ENCODE measurements around the gene CEACAM1.

Gene CEACAM1

GRCh38 chr19:42498169-42498757, 30.0 kb downstream of the CEACAM1 start:
- no peak for DNase-seq (ENCODE audit: extremely low spot score)
- POLR2A ChIA-PET = no interaction called here
- CTCF ChIA-PET = interaction anchor here (0.6 to 1.1 kb wide), 3 partner anchors 31 to 57 kb away, joined by 3 to 9 read pairs (median 4); no protein-coding TSS in a partner anchor
- TF ChIP-seq SP1 (IDR thresholded peaks at IDR 0.05) = no peak
- no peak for TF ChIP-seq NFRKB (IDR thresholded peaks at IDR 0.05)
- no peak for TF ChIP-seq FOXM1 (IDR thresholded peaks at IDR 0.05; ENCODE audit: borderline replicate concordance)
- no peak for TF ChIP-seq HDGF (IDR thresholded peaks at IDR 0.05; ENCODE audit: borderline replicate concordance)
- no peak for TF ChIP-seq L3MBTL2 (conservative IDR thresholded peaks at IDR 0.05)
- TF ChIP-seq ELF4 (IDR thresholded peaks at IDR 0.05) = no peak
- no peak for TF ChIP-seq SUZ12 (IDR thresholded peaks at IDR 0.05)
- TF ChIP-seq BHLHE40 (IDR thresholded peaks at IDR 0.05; ENCODE audit: borderline replicate concordance) = no peak
- TF ChIP-seq ZNF384 (IDR thresholded peaks at IDR 0.05) = no peak
- TF ChIP-seq CTBP1 (IDR thresholded peaks at IDR 0.05; ENCODE audit: borderline replicate concordance) = no peak
- no peak for TF ChIP-seq PKNOX1 (IDR thresholded peaks at IDR 0.05)
- no peak for TF ChIP-seq TARDBP (IDR thresholded peaks at IDR 0.05)
- no peak for TF ChIP-seq ARNT (IDR thresholded peaks at IDR 0.05)
- TF ChIP-seq FOXA1 (IDR thresholded peaks at IDR 0.05) = no peak
- no peak for TF ChIP-seq FOXK2 (IDR thresholded peaks at IDR 0.05)
- no peak for TF ChIP-seq LEF1 (IDR thresholded peaks at IDR 0.05; ENCODE audit: borderline replicate concordance)

- ChIA-PET POLR2A (no interaction called here), CTCF (interaction anchor here (0.9 to 1.1 kb wide), 2 partner anchors 32 to 59 kb away, joined by 3 read pairs; no protein-coding TSS in a partner anchor)
- TF ChIP-seq L3MBTL2 (conservative IDR thresholded peaks at IDR 0.05) (no peak), ELF4 (IDR thresholded peaks at IDR 0.05) (no peak), SP1 (IDR thresholded peaks at IDR 0.05) (no peak), LEF1 (IDR thresholded peaks at IDR 0.05; ENCODE audit: borderline replicate concordance) (no peak), ZNF384 (IDR thresholded peaks at IDR 0.05) (no peak), SUZ12 (IDR thresholded peaks at IDR 0.05) (no peak), ARNT (IDR thresholded peaks at IDR 0.05) (no peak), FOXA1 (IDR thresholded peaks at IDR 0.05) (no peak), NFRKB (IDR thresholded peaks at IDR 0.05) (no peak)
- DNase-seq (ENCODE audit: extremely low spot score) = no peak
Measured at GRCh38 chr19:42497492-42498168, 30.7 kb downstream of the CEACAM1 start.

GRCh38 chr19:42496460-42497133, 31.7 kb downstream of the CEACAM1 start:
- TF ChIP-seq ZNF384 (IDR thresholded peaks at IDR 0.05) = no peak
- TF ChIP-seq FOXA1 (IDR thresholded peaks at IDR 0.05) = no peak
- TF ChIP-seq FOXM1 (IDR thresholded peaks at IDR 0.05; ENCODE audit: borderline replicate concordance) = no peak
- no peak for TF ChIP-seq HDGF (IDR thresholded peaks at IDR 0.05; ENCODE audit: borderline replicate concordance)
- no peak for TF ChIP-seq SUZ12 (IDR thresholded peaks at IDR 0.05)
- TF ChIP-seq L3MBTL2 (conservative IDR thresholded peaks at IDR 0.05) = no peak
- TF ChIP-seq PKNOX1 (IDR thresholded peaks at IDR 0.05) = no peak
- TF ChIP-seq BHLHE40 (IDR thresholded peaks at IDR 0.05; ENCODE audit: borderline replicate concordance) = no peak
- TF ChIP-seq FOXK2 (IDR thresholded peaks at IDR 0.05) = no peak
- TF ChIP-seq ELF4 (IDR thresholded peaks at IDR 0.05) = no peak
- TF ChIP-seq ARNT (IDR thresholded peaks at IDR 0.05) = no peak
- TF ChIP-seq CTBP1 (IDR thresholded peaks at IDR 0.05; ENCODE audit: borderline replicate concordance) = no peak
- no peak for TF ChIP-seq LEF1 (IDR thresholded peaks at IDR 0.05; ENCODE audit: borderline replicate concordance)
- TF ChIP-seq TARDBP (IDR thresholded peaks at IDR 0.05) = no peak
- TF ChIP-seq SP1 (IDR thresholded peaks at IDR 0.05) = no peak
- no peak for TF ChIP-seq NFRKB (IDR thresholded peaks at IDR 0.05)
- DNase-seq (ENCODE audit: extremely low spot score) = no peak
- ChIA-PET POLR2A (no interaction called here), CTCF (no interaction called here)

GRCh38 chr19:42495663-42496062, 32.6 kb downstream of the CEACAM1 start:
- DNase-seq (ENCODE audit: extremely low spot score) = no peak
- POLR2A ChIA-PET = no interaction called here
- CTCF ChIA-PET = no interaction called here
- TF ChIP-seq SP1 (IDR thresholded peaks at IDR 0.05) (no peak), PKNOX1 (IDR thresholded peaks at IDR 0.05) (no peak)

GRCh38 chr19:42494321-42494720, 34.0 kb downstream of the CEACAM1 start:
- CTCF ChIA-PET = no interaction called here
- POLR2A ChIA-PET = no interaction called here
- no peak for TF ChIP-seq ELF4 (IDR thresholded peaks at IDR 0.05)
- TF ChIP-seq FOXM1 (IDR thresholded peaks at IDR 0.05; ENCODE audit: borderline replicate concordance) = no peak
- TF ChIP-seq NFRKB (IDR thresholded peaks at IDR 0.05) = no peak
- TF ChIP-seq HDGF (IDR thresholded peaks at IDR 0.05; ENCODE audit: borderline replicate concordance) = no peak
- TF ChIP-seq SP1 (IDR thresholded peaks at IDR 0.05) = no peak
- TF ChIP-seq FOXA1 (IDR thresholded peaks at IDR 0.05) = no peak
- no peak for TF ChIP-seq L3MBTL2 (conservative IDR thresholded peaks at IDR 0.05)
- TF ChIP-seq LEF1 (IDR thresholded peaks at IDR 0.05; ENCODE audit: borderline replicate concordance) = no peak
- no peak for TF ChIP-seq PKNOX1 (IDR thresholded peaks at IDR 0.05)
- no peak for TF ChIP-seq BHLHE40 (IDR thresholded peaks at IDR 0.05; ENCODE audit: borderline replicate concordance)
- no peak for TF ChIP-seq CTBP1 (IDR thresholded peaks at IDR 0.05; ENCODE audit: borderline replicate concordance)
- no peak for DNase-seq (ENCODE audit: extremely low spot score)

All from HEK293T (cell line).